ENCODE results near the gene OLIG2.

The OLIG2 gene

DNA sequence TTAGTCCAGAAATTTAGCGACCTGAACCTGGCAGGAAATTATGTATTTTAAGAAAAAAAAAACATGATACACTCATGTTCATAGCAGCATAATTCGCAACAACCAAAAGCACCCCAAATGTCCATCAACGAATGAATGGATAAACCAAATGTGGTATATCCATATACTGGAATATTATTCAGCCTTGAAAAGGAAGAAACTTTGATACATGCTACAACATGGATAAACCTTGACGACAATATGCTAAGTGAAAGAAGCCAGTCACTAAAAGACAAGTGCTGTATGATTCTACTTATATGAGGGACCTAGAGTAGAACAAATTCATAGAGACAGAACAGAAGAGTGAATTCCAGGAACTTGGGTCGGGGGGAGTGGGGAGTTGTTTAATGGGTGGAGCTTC is 43.5 kb downstream of the OLIG2 start:
- no peak for DNase-seq

DNA sequence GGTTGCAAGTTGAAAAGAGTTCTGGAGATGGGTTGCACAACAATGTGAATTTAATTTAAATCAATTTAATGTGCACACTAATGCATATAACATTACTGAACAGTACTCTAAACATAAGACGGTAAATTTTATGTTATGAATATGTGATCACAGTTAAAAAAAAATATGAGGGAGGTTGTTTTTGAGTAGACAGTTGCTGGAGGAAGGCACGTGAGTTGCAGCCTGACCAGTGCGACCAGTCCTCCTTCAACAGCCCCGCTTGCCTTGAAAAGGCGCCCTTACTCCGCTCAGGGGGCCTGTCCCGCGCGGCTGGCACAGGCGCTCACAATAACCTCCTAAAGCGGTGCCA is 43.9 kb downstream of the OLIG2 start:
- DNase-seq: no peak

DNA sequence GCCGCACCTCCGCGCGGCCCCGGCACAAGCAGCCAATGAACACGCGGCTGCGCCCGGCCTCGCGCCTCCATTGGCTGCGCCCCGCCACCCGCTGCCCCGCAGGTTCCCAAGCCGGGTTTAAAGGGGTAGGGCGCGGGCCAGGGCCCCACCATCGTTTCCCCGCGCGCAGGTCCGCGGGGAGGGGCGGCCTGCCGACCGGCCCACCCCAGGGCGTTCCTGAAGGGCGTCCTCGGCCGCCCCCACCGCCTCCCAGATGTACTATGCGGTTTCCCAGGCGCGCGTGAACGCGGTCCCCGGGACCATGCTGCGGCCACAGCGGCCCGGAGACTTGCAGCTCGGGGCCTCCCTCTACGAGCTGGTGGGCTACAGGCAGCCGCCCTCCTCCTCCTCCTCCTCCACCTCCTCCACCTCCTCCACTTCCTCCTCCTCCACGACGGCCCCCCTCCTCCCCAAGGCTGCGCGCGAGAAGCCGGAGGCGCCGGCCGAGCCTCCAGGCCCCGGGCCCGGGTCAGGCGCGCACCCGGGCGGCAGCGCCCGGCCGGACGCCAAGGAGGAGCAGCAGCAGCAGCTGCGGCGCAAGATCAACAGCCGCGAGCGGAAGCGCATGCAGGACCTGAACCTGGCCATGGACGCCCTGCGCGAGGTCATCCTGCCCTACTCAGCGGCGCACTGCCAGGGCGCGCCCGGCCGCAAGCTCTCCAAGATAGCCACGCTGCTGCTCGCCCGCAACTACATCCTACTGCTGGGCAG is 44.4 kb downstream of the OLIG2 start, which contains the start of gene OLIG1:
Gene OLIG1 (plus strand): TSS at position 148 of the 750 bp plus-strand sequence. CDS start 106 bp downstream, at position 254.
- no peak for DNase-seq

DNA sequence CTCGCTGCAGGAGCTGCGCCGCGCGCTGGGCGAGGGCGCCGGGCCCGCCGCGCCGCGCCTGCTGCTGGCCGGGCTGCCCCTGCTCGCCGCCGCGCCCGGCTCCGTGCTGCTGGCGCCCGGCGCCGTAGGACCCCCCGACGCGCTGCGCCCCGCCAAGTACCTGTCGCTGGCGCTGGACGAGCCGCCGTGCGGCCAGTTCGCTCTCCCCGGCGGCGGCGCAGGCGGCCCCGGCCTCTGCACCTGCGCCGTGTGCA is 44.9 kb downstream of the OLIG2 start:
- no peak for DNase-seq

DNA sequence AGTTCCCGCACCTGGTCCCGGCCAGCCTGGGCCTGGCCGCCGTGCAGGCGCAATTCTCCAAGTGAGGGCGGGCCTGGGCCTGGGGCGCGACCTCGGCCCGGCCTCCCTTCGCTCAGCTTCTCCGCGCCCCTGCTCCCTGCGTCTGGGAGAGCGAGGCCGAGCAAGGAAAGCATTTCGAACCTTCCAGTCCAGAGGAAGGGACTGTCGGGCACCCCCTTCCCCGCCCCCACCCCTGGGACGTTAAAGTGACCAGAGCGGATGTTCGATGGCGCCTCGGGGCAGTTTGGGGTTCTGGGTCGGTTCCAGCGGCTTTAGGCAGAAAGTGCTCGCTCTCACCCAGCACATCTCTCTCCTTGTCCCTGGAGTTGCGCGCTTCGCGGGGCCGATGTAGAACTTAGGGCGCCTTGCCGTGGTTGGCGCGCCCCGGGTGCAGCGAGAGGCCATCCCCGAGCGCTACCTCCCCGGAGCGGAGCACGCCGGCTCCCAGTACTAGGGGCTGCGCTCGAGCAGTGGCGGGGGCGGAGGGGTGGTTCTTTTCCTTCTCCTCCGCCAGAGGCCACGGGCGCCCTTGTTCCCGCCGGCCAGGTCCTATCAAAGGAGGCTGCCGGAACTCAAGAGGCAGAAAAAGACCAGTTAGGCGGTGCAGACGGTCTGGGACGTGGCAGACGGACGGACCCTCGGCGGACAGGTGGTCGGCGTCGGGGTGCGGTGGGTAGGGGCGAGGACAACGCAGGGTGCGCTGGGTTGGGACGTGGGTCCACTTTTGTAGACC is 45.4 kb downstream of the OLIG2 start:
- no peak for DNase-seq

DNA sequence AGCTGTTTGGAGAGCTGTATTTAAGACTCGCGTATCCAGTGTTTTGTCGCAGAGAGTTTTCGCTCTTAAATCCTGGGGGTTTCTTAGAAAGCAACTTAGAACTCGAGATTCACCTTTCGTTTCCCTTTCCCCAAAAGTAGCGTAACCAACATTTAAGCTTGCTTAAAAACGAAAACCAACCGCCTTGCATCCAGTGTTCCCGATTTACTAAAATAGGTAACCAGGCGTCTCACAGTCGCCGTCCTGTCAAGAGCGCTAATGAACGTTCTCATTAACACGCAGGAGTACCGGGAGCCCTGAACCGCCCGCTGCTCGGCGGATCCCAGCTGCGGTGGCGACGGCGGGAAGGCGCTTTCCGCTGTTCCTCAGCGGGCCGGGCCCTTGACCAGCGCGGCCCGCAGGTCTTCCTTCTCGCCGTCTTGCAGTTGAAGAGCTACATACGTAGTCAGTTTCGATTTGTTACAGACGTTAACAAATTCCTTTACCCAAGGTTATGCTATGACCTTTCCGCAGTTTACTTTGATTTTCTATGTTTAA is 46.1 kb downstream of the OLIG2 start:
- DNase-seq: no peak

DNA sequence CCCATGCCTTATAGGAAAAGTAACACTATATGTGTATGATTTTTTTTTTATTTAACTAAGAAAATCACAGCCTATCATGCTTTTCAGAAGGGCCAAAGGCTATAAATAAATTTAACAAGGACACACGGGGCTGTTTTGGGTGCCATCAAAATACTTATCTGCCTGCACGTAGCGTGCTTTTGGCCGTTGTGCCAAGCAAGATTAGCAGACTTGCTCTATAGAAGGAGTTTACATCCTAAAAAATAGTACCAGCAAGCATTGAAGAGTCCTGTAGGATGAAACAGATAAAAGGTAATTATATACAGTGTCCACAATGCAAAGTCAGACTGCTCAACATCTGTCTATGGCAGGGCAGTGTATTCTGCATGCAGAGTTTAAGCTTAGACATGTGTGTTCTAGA is 47.9 kb downstream of the OLIG2 start:
- no peak for DNase-seq

DNA sequence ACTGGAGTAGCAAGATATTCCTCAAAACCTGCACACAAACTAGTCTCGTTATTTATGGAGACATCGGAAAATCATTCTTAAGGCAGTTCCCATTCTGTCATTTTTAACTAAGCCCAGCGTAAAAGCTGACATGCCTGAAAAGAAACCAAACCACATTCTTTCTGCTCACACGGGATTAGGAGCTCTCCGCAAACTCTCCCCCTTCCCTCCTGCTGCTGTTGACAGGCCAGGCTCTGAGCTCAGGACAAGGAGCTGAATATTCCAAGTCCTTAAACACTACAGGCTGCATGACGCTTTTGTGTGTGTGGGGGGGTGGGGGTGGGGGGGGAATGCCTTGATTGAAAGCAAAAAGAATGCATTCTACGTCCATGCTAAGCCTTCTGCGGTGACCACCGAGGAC is 49.4 kb downstream of the OLIG2 start:
- no peak for DNase-seq

DNA sequence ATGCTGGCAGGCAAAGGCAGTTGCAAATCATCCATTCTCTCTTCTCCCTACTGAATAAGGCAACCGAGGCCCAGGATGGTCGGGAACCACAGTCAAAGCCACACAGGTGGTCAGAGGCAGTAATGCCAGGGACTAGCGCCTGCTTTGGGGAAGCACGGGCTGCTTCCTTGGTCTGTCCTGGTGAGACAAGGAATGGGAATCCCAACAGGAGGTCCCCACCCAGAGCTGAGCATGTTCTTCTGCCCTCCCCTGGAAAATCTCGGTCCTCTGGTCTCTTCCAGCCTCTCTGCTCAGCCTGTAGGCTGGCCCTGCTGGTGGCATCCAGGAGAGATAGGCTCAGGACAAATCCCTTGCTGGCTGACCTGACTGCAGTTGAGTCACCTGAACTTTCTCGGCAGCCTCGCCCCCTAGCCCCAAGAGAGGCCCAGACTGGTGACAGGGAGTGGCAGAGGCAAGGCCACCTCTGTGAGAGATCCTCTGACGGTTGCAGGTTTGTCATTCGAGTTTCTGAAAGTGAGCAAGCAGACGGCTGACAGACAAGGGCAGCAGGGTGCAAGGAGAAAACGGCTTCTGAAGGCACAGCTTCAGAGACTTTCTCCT is 50.0 kb downstream of the OLIG2 start:
- no peak for DNase-seq

DNA sequence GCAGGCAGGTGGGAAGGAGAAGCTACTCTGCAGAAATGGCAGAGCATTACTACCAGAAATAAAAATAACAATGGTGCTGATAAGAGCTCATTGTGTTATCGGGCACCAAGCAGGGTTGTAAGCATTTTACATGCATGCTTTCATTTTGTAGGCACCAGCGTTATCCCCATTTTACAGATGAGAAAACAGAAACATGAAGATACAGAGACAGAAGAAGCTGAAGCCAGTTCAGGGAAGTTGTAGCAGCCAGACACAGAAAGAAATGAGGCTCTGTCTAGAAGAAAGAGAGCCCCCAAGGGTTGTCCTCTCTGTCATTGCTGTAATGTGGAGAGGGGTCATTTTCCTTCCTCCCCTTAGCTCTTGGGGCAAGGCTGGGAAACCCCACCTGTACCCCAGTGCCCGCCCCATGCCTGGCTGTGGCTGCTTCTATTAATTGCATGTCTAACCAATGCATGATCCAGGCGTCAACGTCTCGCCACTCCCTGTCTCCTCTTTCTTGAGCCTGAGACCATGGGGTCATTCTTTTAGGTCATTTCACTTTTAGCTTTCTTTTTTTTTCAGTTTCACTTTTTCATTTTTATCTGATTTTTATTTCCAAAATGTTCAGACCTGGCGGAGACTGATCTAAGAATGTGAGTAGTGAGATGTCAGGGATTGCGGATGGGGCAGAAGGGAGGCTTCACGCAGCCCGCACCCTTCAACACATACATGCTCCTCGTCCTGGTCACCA is 51.0 kb downstream of the OLIG2 start:
- DNase-seq: no peak

Measured in amniotic stem cell (primary cell).